Activated CD4-positive, alpha-beta memory T cell treated with anti-CD3 and anti-CD28 coated beads for 36 hours (primary cell): ENCODE data around the gene CHDH. TPM values are rescaled to one million over a fixed set of nuclear protein-coding genes. Genes with fewer than 3 reads are reported as not detected.

Experiments used
- CTCF ChIA-PET: fragments of 350-600 bp; sonication (Branson Sonifier 250); formaldehyde crosslinking; loops from one replicate; lab custom pipeline; 2021; ENCODE audit warnings: antibody characterized with exemption, inconsistent platforms; lab: Charles Lee
- POLR2A ChIA-PET: fragments of 350-600 bp; sonication (Branson Sonifier 250); formaldehyde crosslinking; loops from one replicate; lab custom pipeline; 2021; ENCODE audit warnings: antibody characterized with exemption; lab: Charles Lee
- DNase-seq: peaks from one replicate; pipeline ENCODE4 v3.0.0-alpha.2; 2020
- H3K27ac Mint-ChIP-seq: one replicate; pipeline ENCODE4 v1.8.0; 2021; ENCODE audit warnings: mixed read lengths
- H3K27me3 Mint-ChIP-seq: one replicate; pipeline ENCODE4 v1.8.0; 2021; ENCODE audit warnings: mixed read lengths
- H3K36me3 Mint-ChIP-seq: one replicate; pipeline ENCODE4 v1.8.0; 2021; ENCODE audit warnings: mixed read lengths
- H3K4me1 Mint-ChIP-seq: one replicate; pipeline ENCODE4 v1.8.0; 2021; ENCODE audit warnings: low read depth, mixed read lengths
- H3K4me3 Mint-ChIP-seq: one replicate; pipeline ENCODE4 v1.8.0; 2021; ENCODE audit warnings: mild to moderate bottlenecking, mixed read lengths
- H3K9me3 Mint-ChIP-seq: one replicate; pipeline ENCODE4 v1.8.0; 2021; ENCODE audit warnings: mixed read lengths
- intact Hi-C: fragments of 100-400 bp; cut with micrococcal nuclease; formaldehyde crosslinking; loops from one replicate; pipeline ENCODE4 v1.15.1; 2023
- total RNA-seq, 2 experiments: library from RNA; stranded (reverse); gene quantifications; one replicate each; pipeline ENCODE4 v1.2.3, GENCODE V29; 2021

Gene CHDH, protein sequence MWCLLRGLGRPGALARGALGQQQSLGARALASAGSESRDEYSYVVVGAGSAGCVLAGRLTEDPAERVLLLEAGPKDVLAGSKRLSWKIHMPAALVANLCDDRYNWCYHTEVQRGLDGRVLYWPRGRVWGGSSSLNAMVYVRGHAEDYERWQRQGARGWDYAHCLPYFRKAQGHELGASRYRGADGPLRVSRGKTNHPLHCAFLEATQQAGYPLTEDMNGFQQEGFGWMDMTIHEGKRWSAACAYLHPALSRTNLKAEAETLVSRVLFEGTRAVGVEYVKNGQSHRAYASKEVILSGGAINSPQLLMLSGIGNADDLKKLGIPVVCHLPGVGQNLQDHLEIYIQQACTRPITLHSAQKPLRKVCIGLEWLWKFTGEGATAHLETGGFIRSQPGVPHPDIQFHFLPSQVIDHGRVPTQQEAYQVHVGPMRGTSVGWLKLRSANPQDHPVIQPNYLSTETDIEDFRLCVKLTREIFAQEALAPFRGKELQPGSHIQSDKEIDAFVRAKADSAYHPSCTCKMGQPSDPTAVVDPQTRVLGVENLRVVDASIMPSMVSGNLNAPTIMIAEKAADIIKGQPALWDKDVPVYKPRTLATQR
- total RNA-seq, result under 1 TPM; 0.41 to 0.59 TPM

DNA sequence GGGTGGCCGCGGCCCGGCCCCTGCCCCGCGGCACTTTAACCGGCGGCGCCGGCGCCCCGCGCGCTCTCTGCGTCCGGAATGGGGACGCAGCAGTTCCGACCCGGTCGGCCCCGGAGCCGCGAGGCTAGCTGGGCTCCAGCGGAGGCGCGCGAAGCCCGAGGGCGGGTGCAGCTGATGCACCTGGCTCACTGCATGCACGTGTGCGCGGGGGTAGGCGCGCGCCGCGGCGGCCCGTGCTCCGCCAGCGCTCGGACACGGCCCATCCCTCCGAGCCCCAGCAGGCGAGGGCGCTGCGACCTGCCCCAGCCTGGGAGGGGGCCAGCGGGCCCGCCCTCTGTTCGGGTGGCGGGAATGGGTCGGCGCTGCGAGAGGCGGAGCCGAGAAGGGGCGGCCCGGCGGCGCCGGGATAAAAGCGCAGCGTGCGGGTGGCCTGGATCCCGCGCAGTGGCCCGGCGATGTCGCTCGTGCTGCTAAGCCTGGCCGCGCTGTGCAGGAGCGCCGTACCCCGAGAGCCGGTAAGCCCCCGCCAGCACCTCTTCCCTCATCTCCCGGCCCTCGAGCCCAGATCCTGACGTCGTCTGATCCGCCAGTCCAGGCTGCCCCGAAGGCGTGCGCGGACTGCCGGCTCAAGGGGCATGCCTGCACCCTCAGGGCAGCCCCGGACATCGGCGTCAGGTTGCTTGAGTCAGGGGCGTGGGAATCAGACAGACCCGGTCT lies at the start of gene CHDH, which contains the start of gene IL17RB:
TSS of gene CHDH (minus strand) at position 286 of the 717 bp plus-strand sequence. CDS start 22,411 bp downstream, outside the sequence.
TSS of gene IL17RB (plus strand) at position 435 of the 717 bp plus-strand sequence. CDS start at position 456, 21 bp downstream.
- Mint-ChIP-seq H3K9me3 (no peaks in the 10 kb centered on the region), H3K4me1 (peaks cover 2% of the 10 kb centered on the region), H3K4me3 (peak within 1 kb of the TSS; percentile 51), H3K27ac (no peak within 1 kb of the TSS), H3K27me3 (peaks cover 40% of the 10 kb centered on the region), H3K36me3 (no peaks in the 10 kb centered on the region)
- peak; percentile 31 for DNase-seq
- CTCF ChIA-PET, result no interaction called here
- POLR2A ChIA-PET, result no interaction called here
- intact Hi-C loops, result no loop called here

DNA sequence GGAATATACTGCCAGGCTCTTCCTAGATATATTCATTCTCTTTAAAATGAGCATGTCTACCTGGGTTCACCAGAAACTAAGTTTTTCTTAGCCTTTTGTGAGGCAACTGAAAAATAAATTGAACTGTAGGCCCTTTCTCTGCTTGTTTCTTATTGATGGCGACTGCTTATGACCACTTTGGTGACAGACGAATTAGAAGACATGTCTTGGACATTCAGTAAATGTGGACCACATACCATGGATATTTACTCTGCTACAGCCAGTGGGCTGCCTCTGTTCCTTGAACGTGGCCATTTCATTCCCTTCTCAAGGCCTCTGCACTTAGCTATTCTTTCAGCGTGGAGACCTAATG lies 46.0 kb upstream of the CHDH start:
- Mint-ChIP-seq H3K27me3 (no peaks in the 10 kb centered on the region), H3K4me3 (peak overlapping the region; percentile 91), H3K4me1 (peaks cover 42% of the 10 kb centered on the region), H3K27ac (peak overlapping the region; percentile 97), H3K9me3 (no peaks in the 10 kb centered on the region), H3K36me3 (peaks cover 15% of the 10 kb centered on the region)
- DNase-seq, result no peak
- POLR2A ChIA-PET, result interaction anchor here (1.0 to 2.6 kb wide), 3 partner anchors 11 to 547 kb away, joined by 3 to 29 read pairs (median 10); partner anchors contain the start of genes ACTR8 and DCP1A
- intact Hi-C loops, result loop anchor here (5.0 to 10.0 kb wide), 2 partner anchors 140 to 787 kb away; no protein-coding TSS in a partner anchor
- CTCF ChIA-PET, result no interaction called here

- no peaks in the 10 kb centered on the region for H3K9me3 Mint-ChIP-seq
- peak within 1 kb of the TSS; percentile 97 for H3K27ac Mint-ChIP-seq
- peaks cover 47% of the 10 kb centered on the region for H3K4me1 Mint-ChIP-seq
- DNase-seq, result peak; percentile 99
- no peaks in the 10 kb centered on the region for H3K27me3 Mint-ChIP-seq
- POLR2A ChIA-PET, result interaction anchor here (1.0 to 2.6 kb wide), 3 partner anchors 10 to 546 kb away, joined by 3 to 29 read pairs (median 10); partner anchors contain the start of genes ACTR8 and DCP1A
- intact Hi-C loops, result loop anchor here (1.0 to 10.0 kb wide), 4 partner anchors 9 to 787 kb away; partner anchors contain the start of genes ACTR8 and DCP1A
- H3K36me3 Mint-ChIP-seq, result peaks cover 19% of the 10 kb centered on the region
- CTCF ChIA-PET, result interaction anchor here (1.0 kb wide), 1 partner anchor 12 kb away, joined by 3 read pairs; no protein-coding TSS in a partner anchor
- peak within 1 kb of the TSS; percentile 91 for H3K4me3 Mint-ChIP-seq
Measured at GRCh38 chr3:53891497-53892285, 45.5 kb upstream of the CHDH start, which contains the start of gene SELENOK. Gene SELENOK, minus strand, starts transcription at chr3:53891859.

DNA sequence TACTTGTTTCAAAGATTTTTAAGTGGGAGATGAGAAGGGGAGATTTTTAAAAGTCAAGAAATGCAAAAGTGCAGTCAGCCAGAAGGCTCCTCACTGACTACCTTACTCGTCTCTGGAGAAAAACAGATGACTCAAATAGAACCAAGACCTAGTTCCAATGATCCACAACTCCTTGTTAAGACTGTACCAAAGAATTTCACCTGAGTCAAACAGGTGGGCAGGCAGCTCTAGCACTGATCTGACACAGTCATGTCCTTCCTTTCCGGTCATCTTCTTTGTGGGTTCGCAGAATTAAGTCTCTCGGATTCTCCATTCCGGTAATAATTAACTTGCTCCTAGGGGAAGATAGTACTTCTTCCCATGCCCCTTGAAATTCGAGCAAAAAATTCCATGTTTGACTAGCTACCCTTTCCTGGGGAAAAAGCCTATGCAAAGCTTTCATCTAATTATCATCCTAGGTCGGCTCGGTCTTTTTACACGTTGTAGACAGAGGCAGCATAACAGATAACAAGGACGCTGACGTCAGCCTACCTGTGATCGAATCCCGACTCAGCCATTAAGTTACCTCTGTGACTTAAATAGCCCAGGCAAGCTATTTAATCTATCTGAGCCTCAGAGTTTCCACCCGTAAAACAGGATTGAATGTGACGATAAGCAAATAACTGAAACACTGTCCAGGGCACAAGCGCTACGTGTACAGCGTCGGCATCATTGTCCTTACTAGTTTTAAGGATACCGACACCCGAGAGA lies 44.7 kb upstream of the CHDH start:
- peak overlapping the region; percentile 97 for H3K27ac Mint-ChIP-seq
- intact Hi-C loops, result loop anchor here (1.0 to 10.0 kb wide), 4 partner anchors 9 to 786 kb away; partner anchors contain the start of genes ACTR8 and DCP1A
- POLR2A ChIA-PET, result interaction anchor here (0.8 to 2.6 kb wide), 2 partner anchors 9 to 543 kb away, joined by 3 to 29 read pairs; partner anchors contain the start of genes ACTR8 and DCP1A
- peak; percentile 61 for DNase-seq
- H3K4me1 Mint-ChIP-seq, result peaks cover 48% of the 10 kb centered on the region
- no peaks in the 10 kb centered on the region for H3K9me3 Mint-ChIP-seq
- H3K27me3 Mint-ChIP-seq, result no peaks in the 10 kb centered on the region
- H3K36me3 Mint-ChIP-seq, result peaks cover 22% of the 10 kb centered on the region
- CTCF ChIA-PET, result interaction anchor here (1.0 kb wide), 1 partner anchor 11 kb away, joined by 3 read pairs; no protein-coding TSS in a partner anchor
- H3K4me3 Mint-ChIP-seq, result peak overlapping the region; percentile 91

DNA sequence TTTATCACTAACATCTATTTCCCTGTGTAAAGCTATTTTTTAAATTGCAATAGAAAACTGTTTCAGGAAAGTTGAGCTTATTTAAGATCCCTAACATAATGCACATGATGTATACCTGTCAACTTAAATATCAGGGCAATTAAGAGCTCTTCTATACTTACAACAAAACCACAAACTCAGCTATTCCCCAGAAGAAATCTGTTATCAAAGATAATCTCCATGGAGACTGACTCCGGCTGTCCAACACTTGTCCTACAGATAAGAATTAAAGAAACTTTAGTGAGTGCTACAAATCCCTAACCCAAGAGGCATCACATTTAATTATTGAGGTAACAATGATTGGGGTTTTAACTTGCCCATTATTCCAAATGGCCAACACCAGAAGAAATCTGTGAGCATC lies 42.0 kb upstream of the CHDH start:
- peaks cover 28% of the 10 kb centered on the region for H3K36me3 Mint-ChIP-seq
- CTCF ChIA-PET, result no interaction called here
- peaks cover 46% of the 10 kb centered on the region for H3K4me1 Mint-ChIP-seq
- POLR2A ChIA-PET, result no interaction called here
- H3K27ac Mint-ChIP-seq, result no peak overlapping the region
- H3K4me3 Mint-ChIP-seq, result no peak overlapping the region
- H3K9me3 Mint-ChIP-seq, result no peaks in the 10 kb centered on the region
- intact Hi-C loops, result loop anchor here (10.0 kb wide), 1 partner anchor 1353 kb away; the partner anchor contains the start of genes NT5DC2 and UQCC5
- DNase-seq, result no peak
- H3K27me3 Mint-ChIP-seq, result no peaks in the 10 kb centered on the region

- ChIA-PET POLR2A (no interaction called here), CTCF (no interaction called here)
- peaks cover 41% of the 10 kb centered on the region for H3K4me1 Mint-ChIP-seq
- no peak for DNase-seq
- peaks cover 28% of the 10 kb centered on the region for H3K36me3 Mint-ChIP-seq
- intact Hi-C loops, result loop anchor here (10.0 kb wide), 1 partner anchor 1353 kb away; the partner anchor contains the start of genes NT5DC2 and UQCC5
- no peaks in the 10 kb centered on the region for H3K9me3 Mint-ChIP-seq
- no peak overlapping the region for H3K4me3 Mint-ChIP-seq
- no peaks in the 10 kb centered on the region for H3K27me3 Mint-ChIP-seq
- peak overlapping the region; percentile 70 for H3K27ac Mint-ChIP-seq
Measured at GRCh38 chr3:53887446-53887845, 41.2 kb upstream of the CHDH start.

- H3K4me3 Mint-ChIP-seq, result no peak overlapping the region
- H3K4me1 Mint-ChIP-seq, result peaks cover 43% of the 10 kb centered on the region
- no peaks in the 10 kb centered on the region for H3K9me3 Mint-ChIP-seq
- no peak overlapping the region for H3K27ac Mint-ChIP-seq
- DNase-seq, result no peak
- CTCF ChIA-PET, result no interaction called here
- H3K27me3 Mint-ChIP-seq, result no peaks in the 10 kb centered on the region
- H3K36me3 Mint-ChIP-seq, result peaks cover 26% of the 10 kb centered on the region
- intact Hi-C loops, result loop anchor here (10.0 kb wide), 1 partner anchor 1350 kb away; the partner anchor contains the start of genes NT5DC2 and UQCC5
- POLR2A ChIA-PET, result no interaction called here
Measured at GRCh38 chr3:53885239-53885638, 39.0 kb upstream of the CHDH start.

DNA sequence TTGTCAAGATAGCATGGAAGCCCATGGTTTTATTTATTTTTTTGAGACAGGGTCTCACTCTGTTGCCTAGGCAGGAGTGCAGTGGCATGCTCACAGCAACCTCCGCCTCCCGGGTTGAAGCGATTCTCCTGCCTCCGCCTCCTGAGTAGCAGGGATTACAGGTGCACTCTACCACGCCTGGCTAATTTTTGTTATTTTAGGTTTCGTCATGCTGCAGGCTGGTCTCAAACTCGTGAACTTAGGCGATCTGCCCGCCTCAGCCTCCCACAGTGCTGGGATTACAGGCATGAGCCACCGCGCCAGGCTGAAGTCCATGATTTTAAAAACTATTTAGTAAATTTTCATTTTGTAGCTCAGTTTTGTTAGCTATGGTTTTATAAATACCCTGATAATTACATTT lies 38.4 kb upstream of the CHDH start:
- H3K27me3 Mint-ChIP-seq, result no peaks in the 10 kb centered on the region
- peaks cover 41% of the 10 kb centered on the region for H3K4me1 Mint-ChIP-seq
- peaks cover 30% of the 10 kb centered on the region for H3K36me3 Mint-ChIP-seq
- ChIA-PET CTCF (no interaction called here), POLR2A (no interaction called here)
- H3K9me3 Mint-ChIP-seq, result no peaks in the 10 kb centered on the region
- intact Hi-C loops, result loop anchor here (10.0 kb wide), 1 partner anchor 1350 kb away; the partner anchor contains the start of genes NT5DC2 and UQCC5
- no peak overlapping the region for H3K4me3 Mint-ChIP-seq
- no peak for DNase-seq
- no peak overlapping the region for H3K27ac Mint-ChIP-seq

GRCh38 chr3:53883008-53883407 lies 36.8 kb upstream of the CHDH start:
- intact Hi-C loops, result loop anchor here (10.0 kb wide), 1 partner anchor 1348 kb away; the partner anchor contains the start of genes NT5DC2 and UQCC5
- DNase-seq, result no peak
- Mint-ChIP-seq H3K4me3 (peak overlapping the region; percentile 89), H3K9me3 (no peaks in the 10 kb centered on the region), H3K27ac (no peak overlapping the region), H3K4me1 (peaks cover 31% of the 10 kb centered on the region), H3K36me3 (peaks cover 28% of the 10 kb centered on the region), H3K27me3 (no peaks in the 10 kb centered on the region)
- ChIA-PET POLR2A (interaction anchor here (5.0 kb wide), 1 partner anchor 9 kb away, joined by 29 read pairs; the partner anchor contains the start of gene SELENOK), CTCF (no interaction called here)
